Ovary (tissue), 9 donors: ENCODE data around the gene ATP2B2. TPM values are rescaled to one million over a fixed set of nuclear protein-coding genes. Genes with fewer than 3 reads are reported as not detected.

Source experiments
- DNase-seq, 5 donors: peaks; one replicate each; pipeline ENCODE4 v3.0.0-alpha.2; 2019 to 2020
- H3K27ac ChIP-seq, 2 donors: fragments of 200-600 bp; one replicate each; pipeline versions ENCODE4 v1.5.1 to v1.8.0; 2019 to 2022
- H3K27me3 ChIP-seq: fragments of 200-600 bp; one replicate; pipeline ENCODE4 v1.8.0; 2022
- H3K36me3 ChIP-seq: fragments of 200-600 bp; sonication (generic); one replicate; pipeline ENCODE4 v1.5.1; 2019
- H3K4me1 ChIP-seq: one replicate; pipeline ENCODE4 v1.8.1; 2013; ENCODE audit warnings: mild to moderate bottlenecking, moderate library complexity; ENCODE audit not compliant: insufficient read depth
- H3K4me3 ChIP-seq: fragments of 200-600 bp; sonication (generic); one replicate; pipeline ENCODE4 v1.5.1; 2017
- H3K9me3 ChIP-seq, 2 donors: fragments of 200-600 bp in 1 of 2; sonication (generic) in 1 of 2; one replicate each; pipeline versions ENCODE4 v1.5.1 to v1.8.1; 2013 to 2019; ENCODE audit warnings: mild to moderate bottlenecking in 1 of 2, moderate library complexity in 1 of 2
- CTCF ChIP-seq, 3 donors: fragments of 450-650 bp in 2 of 3; fragments of 200-600 bp in 1 of 3; IDR thresholded peaks; one replicate each; pipeline versions ENCODE4 v1.5.1 to v1.8.0; 2016 to 2022; ENCODE audit warnings: antibody characterized with exemption in 3 of 3, mild to moderate bottlenecking in 1 of 3
- EP300 ChIP-seq: sonication (generic); formaldehyde crosslinking; IDR thresholded peaks from one replicate; pipeline ENCODE4 v1.6.1; 2017; ENCODE audit warnings: antibody characterized with exemption
- POLR2A ChIP-seq: fragments of 450-650 bp; IDR thresholded peaks from one replicate; pipeline ENCODE4 v1.6.1; 2017; ENCODE audit warnings: antibody characterized with exemption, mild to moderate bottlenecking, moderate library complexity
- WGBS, 3 donors: extraction: QIAGEN DNeasy Blood & Tissue Kit in 1 of 3; methylation state at CpG; one replicate each; pipeline versions ENCODE4 v1.1.5 to v1.1.7; 2013 to 2017; 5-methylcytosine and 5-hydroxymethylcytosine counted together
- intact Hi-C, 4 donors: fragments of 100-400 bp; cut with DNase I; formaldehyde crosslinking; loops; one replicate each; pipeline versions ENCODE4 v1.11.0 to v1.15.1; 2022 to 2023
- polyA plus RNA-seq, 2 donors: library from polyadenylated mRNA; stranded (reverse); fragments of 200-250 nt in 1 of 2; fragments of 350-450 nt in 1 of 2; fragmentation: Illumina TruSeq in 1 of 2; extraction: RNeasy Lipid Tissue Mini Kit (QIAGEN cat#74804) in 1 of 2; gene quantifications; one replicate each; pipeline ENCODE4 v1.2.3, GENCODE V29; 2013 to 2014
- total RNA-seq, 7 donors: library from RNA; depleted of rRNA in 2 of 7; stranded (reverse); fragments of >200 nt in 2 of 7; fragmentation: NEBNext Ultra II Directional in 3 of 7; extraction: Animal tissue kit (Norgen Biotek cat#: 25700) in 3 of 7; gene quantifications; one replicate each; pipeline versions ENCODE4 v1.1.0 to v1.2.4, GENCODE V29; 2016 to 2023
- donor health status: DM: no; HTN: no; CAD: no; lungs with moderate emphysema.
- donor health status: DM: no; HTN: no; CAD: no.
- donor health status: Bipolar disorder and iron deficiency.
- donor health status: DM: yes; HTN: yes; CAD: no.
- donor health status: DM: no; HTN: no; CAD: no.
- donor health status: DM: yes; HTN: yes; CAD: no.

The ATP2B2 gene
- total and polyA plus RNA-seq, 9 donors = 0.05 to 11.6 (median 0.52) TPM; not detected in 2

GRCh38 chr3:10450494-10451440 is 54.6 kb downstream of the ATP2B2 start:
- no peaks in the 10 kb centered on the region for H3K9me3 ChIP-seq
- no peaks in the 10 kb centered on the region for H3K27me3 ChIP-seq
- intact Hi-C loops = no loop called here
- H3K36me3 ChIP-seq = no peaks in the 10 kb centered on the region
- WGBS, 3 donors = 43 to 51% (median 51%) methylated on average over 22 of the region's 22 CpGs
- H3K4me3 ChIP-seq = no peak overlapping the region
- TF ChIP-seq EP300 (no peak), POLR2A (no peak), CTCF (IDR thresholded peaks at IDR 0.05) (no peak)
- DNase-seq = no peak
- H3K27ac ChIP-seq = no peak overlapping the region
- no peaks in the 10 kb centered on the region for H3K4me1 ChIP-seq

DNA sequence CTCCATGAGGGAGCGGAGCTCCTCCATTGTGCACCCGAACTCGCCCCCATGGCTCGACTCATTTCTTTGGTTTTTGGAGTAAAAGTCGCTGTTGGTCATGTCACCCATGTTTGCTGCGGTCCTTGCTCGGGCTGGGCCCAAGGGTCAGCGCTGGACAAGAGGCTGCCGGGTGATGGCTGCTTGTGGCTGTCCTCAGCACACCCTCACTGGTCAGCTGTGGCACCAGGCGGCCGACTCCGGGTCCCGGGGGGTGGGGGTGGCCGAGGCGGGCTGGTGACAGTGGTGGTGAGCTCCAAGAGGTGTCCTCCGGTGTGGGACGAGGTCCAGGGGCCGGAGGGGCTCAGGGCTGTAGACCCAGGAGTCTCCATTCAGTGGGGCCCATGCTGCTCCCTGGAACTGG is 56.0 kb downstream of the ATP2B2 start:
- TF ChIP-seq EP300 (no peak), POLR2A (no peak), CTCF (IDR thresholded peaks at IDR 0.05) (no peak)
- WGBS, 3 donors = 88 to 91% (median 90%) methylated on average over 15 to 18 of the region's 18 CpGs
- Histone ChIP-seq H3K36me3 (no peaks in the 10 kb centered on the region), H3K27me3 (no peaks in the 10 kb centered on the region), H3K27ac (no peak overlapping the region), H3K4me1 (no peaks in the 10 kb centered on the region), H3K4me3 (no peak overlapping the region), H3K9me3 (no peaks in the 10 kb centered on the region)
- no peak for DNase-seq
- intact Hi-C loops = no loop called here

DNA sequence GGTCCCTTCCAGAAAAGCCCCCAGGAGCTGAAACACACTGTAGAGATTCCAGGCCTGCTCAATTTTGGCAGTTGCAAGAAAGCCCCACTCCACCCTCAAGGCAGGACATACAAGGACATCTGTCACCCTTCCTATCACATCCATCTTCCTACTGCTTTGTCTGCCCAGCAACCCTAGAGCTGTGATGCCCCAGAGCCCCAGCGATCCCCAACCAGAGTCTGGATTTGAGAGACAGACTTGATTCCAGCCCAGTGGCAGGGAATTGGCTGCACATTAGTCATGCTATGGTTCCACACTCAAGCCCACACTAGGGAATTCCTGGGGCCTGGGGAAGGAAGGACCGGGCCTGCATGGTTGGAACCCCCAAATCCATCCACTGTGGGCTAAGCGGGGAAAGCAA is 56.8 kb downstream of the ATP2B2 start:
- H3K9me3 ChIP-seq = no peaks in the 10 kb centered on the region
- no peaks in the 10 kb centered on the region for H3K27me3 ChIP-seq
- DNase-seq = no peak
- no peaks in the 10 kb centered on the region for H3K4me1 ChIP-seq
- TF ChIP-seq EP300 (no peak), CTCF (IDR thresholded peaks at IDR 0.05) (no peak), POLR2A (no peak)
- no peak overlapping the region for H3K27ac ChIP-seq
- no peaks in the 10 kb centered on the region for H3K36me3 ChIP-seq
- intact Hi-C loops = no loop called here
- no peak overlapping the region for H3K4me3 ChIP-seq
- WGBS, 3 donors = 79 to 86% (median 82%) methylated on average over 3 of the region's 3 CpGs

DNA sequence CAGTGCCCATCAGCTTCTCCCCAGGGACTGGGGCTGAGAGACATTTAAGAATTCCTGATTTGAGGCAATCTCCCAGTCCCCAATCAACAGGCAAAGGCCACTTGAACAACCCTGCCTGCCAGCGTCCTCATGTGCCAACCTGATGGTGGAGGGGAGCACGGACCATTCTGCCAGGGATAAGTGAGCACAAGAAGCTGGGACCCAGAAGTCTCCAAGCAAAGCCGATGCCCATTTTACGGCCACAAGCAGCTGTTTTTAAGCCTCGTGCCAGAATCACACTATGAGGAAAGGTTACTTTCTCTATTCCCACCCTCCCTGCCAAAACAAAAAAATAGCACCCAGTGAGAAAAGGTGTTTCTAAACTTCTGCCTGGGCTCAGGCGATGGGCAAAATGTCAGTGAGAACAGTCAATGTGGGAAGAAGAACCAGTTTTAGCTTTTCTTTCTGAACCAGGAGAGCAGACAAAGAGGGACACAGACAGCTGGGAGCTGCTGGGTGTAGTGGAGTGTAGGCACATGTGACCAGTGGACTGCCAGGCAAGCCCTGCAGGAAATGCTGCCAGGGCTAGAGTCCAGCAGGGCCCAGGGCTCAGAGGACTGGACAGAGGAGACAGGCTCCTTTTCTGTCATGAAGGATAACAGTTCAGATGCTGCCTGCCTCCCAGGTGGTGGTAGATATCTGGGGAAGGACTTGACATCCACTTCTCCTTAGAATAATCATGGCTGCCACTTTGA is 57.7 kb downstream of the ATP2B2 start:
- DNase-seq = no peak
- TF ChIP-seq EP300 (no peak), POLR2A (no peak), CTCF (IDR thresholded peaks at IDR 0.05) (no peak)
- intact Hi-C loops = no loop called here
- H3K9me3 ChIP-seq = no peaks in the 10 kb centered on the region
- no peak overlapping the region for H3K4me3 ChIP-seq
- no peaks in the 10 kb centered on the region for H3K36me3 ChIP-seq
- H3K27me3 ChIP-seq = no peaks in the 10 kb centered on the region
- no peak overlapping the region for H3K27ac ChIP-seq
- WGBS, 3 donors = 56 to 66% (median 64%) methylated on average over 6 of the region's 6 CpGs
- H3K4me1 ChIP-seq = no peaks in the 10 kb centered on the region
